Measurements from ENCODE around the gene UGT2B17. TPM values are rescaled to one million over a fixed set of nuclear protein-coding genes. Genes with fewer than 3 reads are reported as not detected.
"Not testable (repeated sequence)": the region's sequence is repeated elsewhere in the genome, so short reads cannot be mapped to it uniquely, and the experiment has no call there.

UGT2B17 gene
- polyA plus RNA-seq, 2 of the 4 experiments (the other 2 are of a cell fraction), result 0.04 TPM; not detected in 1

DNA sequence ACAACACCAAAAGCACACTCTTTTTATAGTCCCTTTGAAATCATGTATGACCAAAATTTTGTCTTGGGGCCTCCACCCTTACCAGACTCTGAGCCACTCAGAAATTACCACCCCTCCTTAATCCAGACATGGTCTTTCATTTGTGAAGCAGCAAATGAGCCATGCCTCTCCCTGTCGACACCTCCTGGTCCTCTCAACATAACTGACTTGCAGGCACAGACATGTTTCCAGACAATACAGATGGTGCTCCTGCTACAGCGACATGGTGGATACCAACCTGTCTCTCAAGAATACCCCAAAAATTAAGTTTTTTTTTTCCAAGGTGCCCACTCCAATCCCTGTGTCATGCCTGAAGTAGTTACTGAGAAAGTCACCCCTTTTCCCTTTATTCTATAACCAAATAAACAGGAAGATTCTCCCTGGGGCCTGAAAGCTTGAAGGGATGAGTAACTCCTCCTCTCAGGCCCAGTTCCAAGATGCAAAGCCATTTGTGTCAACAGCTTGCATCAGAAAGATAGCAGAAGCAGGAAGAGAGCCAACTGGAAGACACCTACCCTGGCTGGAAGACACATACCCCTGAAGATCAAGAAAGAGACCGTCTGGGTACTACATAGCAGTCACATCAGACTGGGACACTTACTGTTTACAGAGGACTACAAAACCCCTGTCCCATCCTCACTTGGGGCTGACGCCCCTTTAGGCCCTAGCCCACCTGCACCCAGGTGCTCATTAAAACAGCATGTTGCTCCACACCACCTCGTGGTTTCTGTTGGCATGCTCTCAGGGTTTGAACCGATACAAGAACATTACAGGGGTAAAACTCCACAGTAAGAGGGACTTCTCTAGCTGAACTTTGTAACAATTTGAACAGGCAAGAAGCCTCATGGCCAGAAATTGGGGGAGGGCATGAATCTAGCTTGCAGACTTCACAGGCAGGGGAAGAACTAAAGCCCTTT, 5.5 kb upstream of the UGT2B17 start:
- ChIA-PET CTCF (no interaction called here), POLR2A (no interaction called here)
- Histone ChIP-seq H3K27ac (peak overlapping the region; percentile 57 to 71; a peak in 5 of 6 replicates), H3K4me1 (peaks cover 12% of the 10 kb centered on the region; the same call in 1 of the 3 replicates), H3K4me2 (peak overlapping the region; percentile 15; the same call in 2 of the 3 replicates), H3K4me3 (no peak overlapping the region), H3K9me3 (no peaks in the 10 kb centered on the region)
- TF ChIP-seq ZNF302 (CRISPR knock-in tag; IDR thresholded peaks at IDR 0.05) (no peak), CBX2 (IDR thresholded peaks at IDR 0.05; ENCODE audit: borderline replicate concordance, low read depth) (no peak), HOXB5 (CRISPR knock-in tag; IDR thresholded peaks at IDR 0.05) (no peak), KDM1A (IDR thresholded peaks at IDR 0.05; ENCODE audit: low read depth) (no peak), KDM5A (IDR thresholded peaks at IDR 0.05) (no peak), CHD2 (IDR thresholded peaks at IDR 0.05; ENCODE audit: low read length, partially characterized antibody) (no peak), BHLHE40 (IDR thresholded peaks at IDR 0.05; ENCODE audit: low read depth, low read length) (no peak), FOSB (CRISPR knock-in tag; IDR thresholded peaks at IDR 0.05) (no peak), RNF2 (IDR thresholded peaks at IDR 0.05; ENCODE audit: borderline replicate concordance, low read depth) (no peak)
- TF ChIP-seq, protein P1, sequence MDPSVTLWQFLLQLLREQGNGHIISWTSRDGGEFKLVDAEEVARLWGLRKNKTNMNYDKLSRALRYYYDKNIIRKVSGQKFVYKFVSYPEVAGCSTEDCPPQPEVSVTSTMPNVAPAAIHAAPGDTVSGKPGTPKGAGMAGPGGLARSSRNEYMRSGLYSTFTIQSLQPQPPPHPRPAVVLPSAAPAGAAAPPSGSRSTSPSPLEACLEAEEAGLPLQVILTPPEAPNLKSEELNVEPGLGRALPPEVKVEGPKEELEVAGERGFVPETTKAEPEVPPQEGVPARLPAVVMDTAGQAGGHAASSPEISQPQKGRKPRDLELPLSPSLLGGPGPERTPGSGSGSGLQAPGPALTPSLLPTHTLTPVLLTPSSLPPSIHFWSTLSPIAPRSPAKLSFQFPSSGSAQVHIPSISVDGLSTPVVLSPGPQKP (IDR thresholded peaks at IDR 0.05; ENCODE audit: low read depth, low read length), result no peak
- DNase-seq (ENCODE audit: low read depth in 1 of 2, low spot score in 1 of 2), result peak in 1 of 2 experiments; percentile 34
- no peak for ATAC-seq
- 75% methylated on average over 6 of the region's 6 CpGs for WGBS (ENCODE audit: missing lambda C conversion rate)
- FAIRE-seq, result no peak

DNA sequence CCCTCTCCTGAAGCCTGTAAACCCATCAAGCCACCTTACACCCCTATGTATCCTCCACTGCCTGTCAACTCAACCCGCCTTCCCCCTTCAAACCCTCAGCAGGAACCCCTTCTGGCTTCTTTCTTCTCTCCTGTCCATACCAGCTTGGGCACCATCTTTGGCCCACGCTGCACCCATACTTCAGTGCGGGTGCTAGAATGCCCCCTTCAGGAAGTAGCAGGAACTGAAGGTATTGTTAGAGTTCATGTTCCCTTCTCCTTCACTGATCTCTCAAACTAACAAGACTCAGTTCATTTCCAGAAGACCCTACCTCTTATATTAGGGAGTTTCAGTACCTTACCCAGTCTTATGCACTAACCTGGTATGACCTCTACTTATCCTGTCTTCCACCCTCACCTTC, 1.5 kb upstream of the UGT2B17 start:
- TF ChIP-seq JUNB (IDR thresholded peaks at IDR 0.05), result no peak
- TF ChIP-seq ZC3H11A (IDR thresholded peaks at IDR 0.05), result no peak
- no peak for TF ChIP-seq POLR2A (IDR thresholded peaks at IDR 0.05; ENCODE audit: low read length)
- TF ChIP-seq EP300 (IDR thresholded peaks at IDR 0.05), result no peak
- TF ChIP-seq CEBPB (IDR thresholded peaks at IDR 0.05), result no peak
- TF ChIP-seq GATA3 (IDR thresholded peaks at IDR 0.05; ENCODE audit: borderline replicate concordance), result no peak
- TF ChIP-seq TFCP2L1 (CRISPR knock-in tag; IDR thresholded peaks at IDR 0.05), result no peak
- TF ChIP-seq RFX5 (IDR thresholded peaks at IDR 0.05), result no peak
- TF ChIP-seq, protein P2, sequence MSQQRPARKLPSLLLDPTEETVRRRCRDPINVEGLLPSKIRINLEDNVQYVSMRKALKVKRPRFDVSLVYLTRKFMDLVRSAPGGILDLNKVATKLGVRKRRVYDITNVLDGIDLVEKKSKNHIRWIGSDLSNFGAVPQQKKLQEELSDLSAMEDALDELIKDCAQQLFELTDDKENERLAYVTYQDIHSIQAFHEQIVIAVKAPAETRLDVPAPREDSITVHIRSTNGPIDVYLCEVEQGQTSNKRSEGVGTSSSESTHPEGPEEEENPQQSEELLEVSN (IDR thresholded peaks at IDR 0.05; ENCODE audit: borderline replicate concordance, low read depth), result no peak
- no peak for TF ChIP-seq NR3C1 (IDR thresholded peaks at IDR 0.05)
- no peak for TF ChIP-seq HDAC2 (IDR thresholded peaks at IDR 0.05)
- TF ChIP-seq FOSL2 (IDR thresholded peaks at IDR 0.05), result no peak
- TF ChIP-seq FOSL2 (CRISPR knock-in tag; IDR thresholded peaks at IDR 0.05), result no peak
- Histone ChIP-seq H3K27ac (no peak overlapping the region), H3K4me3 (no peak overlapping the region), H3K4me1 (peaks cover 12% of the 10 kb centered on the region; the same call in 1 of the 3 replicates), H3K4me2 (no peak overlapping the region), H3K9me3 (no peaks in the 10 kb centered on the region)
- ATAC-seq (no peak), DNase-seq (ENCODE audit: low read depth in 1 of 2, low spot score in 1 of 2) (no peak), FAIRE-seq (no peak)
- 68% methylated on average over 3 of the region's 3 CpGs for WGBS (ENCODE audit: missing lambda C conversion rate)
- POLR2A ChIA-PET, result no interaction called here
- CTCF ChIA-PET, result no interaction called here

DNA sequence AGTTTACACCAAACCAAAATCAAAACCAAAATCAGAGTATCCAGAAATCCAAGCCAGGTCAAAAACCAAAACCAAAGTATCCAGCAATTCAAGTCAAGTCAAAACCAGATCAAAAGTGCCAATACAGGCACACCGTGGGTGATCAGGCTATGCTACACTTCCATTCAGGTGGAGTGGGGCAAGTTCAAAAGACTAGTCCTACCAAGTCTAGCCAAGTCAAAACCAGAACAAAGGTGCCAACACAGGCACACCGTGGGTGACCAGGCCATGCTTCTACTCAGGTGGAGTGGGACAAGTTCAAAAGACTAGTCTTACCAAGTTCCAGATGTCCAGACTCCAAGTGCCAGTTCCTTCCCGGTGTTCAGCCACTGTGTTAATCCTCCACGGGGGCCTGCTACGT, 486 bp downstream of the UGT2B17 start:
- CTCF ChIA-PET; ATAC-seq; H3K4me3 ChIP-seq; FAIRE-seq; H3K4me1 ChIP-seq; POLR2A ChIA-PET; H3K27ac ChIP-seq; DNase-seq (ENCODE audit: low read depth in 1 of 2, low spot score in 1 of 2); H3K9me3 ChIP-seq; H3K4me2 ChIP-seq: not testable (repeated sequence)
- WGBS (ENCODE audit: missing lambda C conversion rate), result 76% methylated on average over 5 of the region's 5 CpGs
